Measurements from ENCODE around the gene RAET1L. TPM values are rescaled to one million over a fixed set of nuclear protein-coding genes. Genes with fewer than 3 reads are reported as not detected.
"Not testable (repeated sequence)": the region's sequence is repeated elsewhere in the genome, so short reads cannot be mapped to it uniquely, and the experiment has no call there.

RAET1L gene
- polyA plus RNA-seq, 1 donor (not counting 4 experiments of a cell fraction or from before 2014, with no cell fraction given), result 6.9 TPM

DNA sequence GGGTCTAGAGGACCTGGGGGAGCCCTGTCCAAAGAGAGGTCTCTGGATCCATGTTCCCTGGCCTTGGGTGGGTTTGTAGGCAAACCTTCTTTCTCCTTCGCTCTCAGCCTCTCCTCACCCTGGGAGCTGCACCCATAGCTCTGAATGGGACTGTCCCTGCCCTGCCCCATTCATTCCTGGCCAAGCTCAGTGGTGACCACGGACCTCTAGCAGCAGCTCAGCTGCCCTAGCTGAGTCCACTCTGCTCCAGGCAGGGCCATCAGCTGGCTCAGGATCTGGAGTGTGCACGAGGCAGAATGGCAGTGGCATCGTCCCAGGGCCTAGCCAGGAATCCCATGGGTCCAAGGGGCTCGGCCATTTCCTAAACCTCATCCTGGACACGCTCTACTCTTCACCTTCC lies 38.3 kb upstream of the RAET1L start:
- Histone ChIP-seq H3K4me2 (ENCODE audit: control insufficient read depth, extremely low read depth, insufficient read depth, low read depth, low read length) (no peak overlapping the region), H3K9me3 (ENCODE audit: control insufficient read depth, low read depth, low read length) (no peaks in the 10 kb centered on the region), H3K27me3 (ENCODE audit: control insufficient read depth, extremely low read depth, insufficient read depth, low read length) (no peaks in the 10 kb centered on the region), H3K27ac (ENCODE audit: control insufficient read depth, insufficient read depth, low read length) (no peak overlapping the region), H4K20me1 (ENCODE audit: control insufficient read depth, extremely low read depth, insufficient read depth, low read length) (no peaks in the 10 kb centered on the region), H3K4me1 (ENCODE audit: control insufficient read depth, extremely low read depth, insufficient read depth, low read length) (no peaks in the 10 kb centered on the region), H3K79me2 (ENCODE audit: control insufficient read depth, insufficient read depth, low read length) (no peaks in the 10 kb centered on the region), H2AFZ (ENCODE audit: control insufficient read depth, low read length) (no peak overlapping the region), H3K36me3 (ENCODE audit: control insufficient read depth in 2 of 2, extremely low read depth in 1 of 2, insufficient read depth in 2 of 2, low read length in 2 of 2) (peaks cover 3 to 10% of the 10 kb centered on the region in 2 experiments), H3K9me1 (ENCODE audit: control insufficient read depth, extremely low read depth, insufficient read depth, low read length) (no peaks in the 10 kb centered on the region), H3K4me3 (ENCODE audit: control insufficient read depth in 2 of 3, extremely low read depth in 1 of 3, insufficient read depth in 2 of 3, low read depth in 1 of 3, low read length in 3 of 3) (no peak overlapping the region), H3K9ac (ENCODE audit: control insufficient read depth, extremely low read depth, insufficient read depth, low read length) (no peak overlapping the region)
- dilution Hi-C loops (cut with MboI; ENCODE audit: extremely low pct_ligation_motif_present, low sequenced_read_pairs), result no loop called here
- DNase-seq (ENCODE audit: low read depth, low spot score) (no peak), FAIRE-seq (no peak)
- TF ChIP-seq EZH2 (IDR thresholded peaks at IDR 0.05; ENCODE audit: low read length), result no peak
- TF ChIP-seq, protein P1, sequence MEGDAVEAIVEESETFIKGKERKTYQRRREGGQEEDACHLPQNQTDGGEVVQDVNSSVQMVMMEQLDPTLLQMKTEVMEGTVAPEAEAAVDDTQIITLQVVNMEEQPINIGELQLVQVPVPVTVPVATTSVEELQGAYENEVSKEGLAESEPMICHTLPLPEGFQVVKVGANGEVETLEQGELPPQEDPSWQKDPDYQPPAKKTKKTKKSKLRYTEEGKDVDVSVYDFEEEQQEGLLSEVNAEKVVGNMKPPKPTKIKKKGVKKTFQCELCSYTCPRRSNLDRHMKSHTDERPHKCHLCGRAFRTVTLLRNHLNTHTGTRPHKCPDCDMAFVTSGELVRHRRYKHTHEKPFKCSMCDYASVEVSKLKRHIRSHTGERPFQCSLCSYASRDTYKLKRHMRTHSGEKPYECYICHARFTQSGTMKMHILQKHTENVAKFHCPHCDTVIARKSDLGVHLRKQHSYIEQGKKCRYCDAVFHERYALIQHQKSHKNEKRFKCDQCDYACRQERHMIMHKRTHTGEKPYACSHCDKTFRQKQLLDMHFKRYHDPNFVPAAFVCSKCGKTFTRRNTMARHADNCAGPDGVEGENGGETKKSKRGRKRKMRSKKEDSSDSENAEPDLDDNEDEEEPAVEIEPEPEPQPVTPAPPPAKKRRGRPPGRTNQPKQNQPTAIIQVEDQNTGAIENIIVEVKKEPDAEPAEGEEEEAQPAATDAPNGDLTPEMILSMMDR (optimal IDR thresholded peaks at IDR 0.05 in 1 of 3, IDR thresholded peaks at IDR 0.05 in 1 of 3, conservative IDR thresholded peaks at IDR 0.05 in 1 of 3; ENCODE audit: extremely low read depth in 1 of 3, insufficient read depth in 2 of 3, low read length in 3 of 3), result no peak

DNA sequence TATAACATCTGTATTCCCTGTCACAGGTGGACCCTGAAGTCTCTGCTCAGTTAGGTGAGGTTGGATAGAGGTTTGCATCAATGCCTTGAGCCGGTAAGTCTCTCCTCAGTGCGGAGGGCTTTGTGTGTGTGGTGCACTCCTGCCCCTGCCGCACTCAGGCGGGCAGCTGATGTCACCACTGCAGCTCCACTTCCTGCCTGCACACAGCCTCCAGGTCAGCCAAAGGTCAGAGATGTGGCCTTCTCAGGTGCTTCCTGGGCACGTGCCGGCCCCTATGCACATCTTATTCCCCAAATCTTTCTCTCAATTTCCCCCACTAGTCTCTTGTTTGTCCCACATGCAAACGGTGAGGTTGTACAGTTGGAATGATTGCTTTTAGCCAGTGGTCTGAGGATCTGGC lies 34.6 kb upstream of the RAET1L start:
- dilution Hi-C loops (cut with MboI; ENCODE audit: extremely low pct_ligation_motif_present, low sequenced_read_pairs); H3K27ac ChIP-seq (ENCODE audit: control insufficient read depth, insufficient read depth, low read length); H3K9ac ChIP-seq (ENCODE audit: control insufficient read depth, extremely low read depth, insufficient read depth, low read length); DNase-seq (ENCODE audit: low read depth, low spot score); H3K4me3 ChIP-seq (ENCODE audit: control insufficient read depth in 2 of 3, extremely low read depth in 1 of 3, insufficient read depth in 2 of 3, low read depth in 1 of 3, low read length in 3 of 3); H4K20me1 ChIP-seq (ENCODE audit: control insufficient read depth, extremely low read depth, insufficient read depth, low read length); H3K36me3 ChIP-seq (ENCODE audit: control insufficient read depth in 2 of 2, extremely low read depth in 1 of 2, insufficient read depth in 2 of 2, low read length in 2 of 2); H3K79me2 ChIP-seq (ENCODE audit: control insufficient read depth, insufficient read depth, low read length); FAIRE-seq; H3K9me3 ChIP-seq (ENCODE audit: control insufficient read depth, low read depth, low read length); H3K4me1 ChIP-seq (ENCODE audit: control insufficient read depth, extremely low read depth, insufficient read depth, low read length); H2AFZ ChIP-seq (ENCODE audit: control insufficient read depth, low read length); H3K27me3 ChIP-seq (ENCODE audit: control insufficient read depth, extremely low read depth, insufficient read depth, low read length); H3K4me2 ChIP-seq (ENCODE audit: control insufficient read depth, extremely low read depth, insufficient read depth, low read depth, low read length); H3K9me1 ChIP-seq (ENCODE audit: control insufficient read depth, extremely low read depth, insufficient read depth, low read length): not testable (repeated sequence)

DNA sequence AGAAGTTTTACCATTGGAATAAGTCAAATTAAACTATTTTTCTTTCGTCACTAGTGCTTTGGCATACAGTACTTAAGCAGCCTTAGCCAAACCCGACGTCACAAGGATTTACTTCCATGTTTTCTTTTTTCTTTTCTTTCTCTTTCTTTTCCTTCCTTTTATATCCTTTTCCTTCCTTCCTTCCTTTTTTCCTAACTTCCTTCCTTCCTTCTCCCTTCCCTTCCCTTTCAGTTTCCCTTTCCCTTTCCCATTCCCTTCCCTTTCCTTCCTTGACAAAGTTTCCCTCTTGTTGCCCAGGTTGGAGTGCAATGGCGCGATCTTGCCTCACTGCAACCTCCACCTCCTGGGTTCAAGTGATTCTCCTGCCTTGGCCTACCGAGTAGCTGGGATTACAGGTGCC lies 33.7 kb upstream of the RAET1L start:
- no peaks in the 10 kb centered on the region for H3K79me2 ChIP-seq (ENCODE audit: control insufficient read depth, insufficient read depth, low read length)

More for the DNA sequence above, 33.7 kb upstream of the RAET1L start:
- Histone ChIP-seq H3K4me1 (ENCODE audit: control insufficient read depth, extremely low read depth, insufficient read depth, low read length) (no peaks in the 10 kb centered on the region), H3K9ac (ENCODE audit: control insufficient read depth, extremely low read depth, insufficient read depth, low read length) (no peak overlapping the region), H2AFZ (ENCODE audit: control insufficient read depth, low read length) (no peak overlapping the region), H4K20me1 (ENCODE audit: control insufficient read depth, extremely low read depth, insufficient read depth, low read length) (no peaks in the 10 kb centered on the region), H3K27me3 (ENCODE audit: control insufficient read depth, extremely low read depth, insufficient read depth, low read length) (peaks cover 16% of the 10 kb centered on the region), H3K9me1 (ENCODE audit: control insufficient read depth, extremely low read depth, insufficient read depth, low read length) (no peaks in the 10 kb centered on the region), H3K4me2 (ENCODE audit: control insufficient read depth, extremely low read depth, insufficient read depth, low read depth, low read length) (no peak overlapping the region), H3K36me3 (ENCODE audit: control insufficient read depth in 2 of 2, extremely low read depth in 1 of 2, insufficient read depth in 2 of 2, low read length in 2 of 2) (peaks cover 0 to 4% of the 10 kb centered on the region in 2 experiments), H3K9me3 (ENCODE audit: control insufficient read depth, low read depth, low read length) (no peaks in the 10 kb centered on the region), H3K27ac (ENCODE audit: control insufficient read depth, insufficient read depth, low read length) (no peak overlapping the region), H3K4me3 (ENCODE audit: control insufficient read depth in 2 of 3, extremely low read depth in 1 of 3, insufficient read depth in 2 of 3, low read depth in 1 of 3, low read length in 3 of 3) (no peak overlapping the region)
- TF ChIP-seq EZH2 (IDR thresholded peaks at IDR 0.05; ENCODE audit: low read length), result no peak
- TF ChIP-seq, protein P1 (optimal IDR thresholded peaks at IDR 0.05 in 1 of 3, IDR thresholded peaks at IDR 0.05 in 1 of 3, conservative IDR thresholded peaks at IDR 0.05 in 1 of 3; ENCODE audit: extremely low read depth in 1 of 3, insufficient read depth in 2 of 3, low read length in 3 of 3), result no peak
- DNase-seq (ENCODE audit: low read depth, low spot score) (no peak), FAIRE-seq (no peak)
- dilution Hi-C loops (cut with MboI; ENCODE audit: extremely low pct_ligation_motif_present, low sequenced_read_pairs), result no loop called here
